Measurements from ENCODE around the gene SLC24A3. TPM values are rescaled to one million over a fixed set of nuclear protein-coding genes. Genes with fewer than 3 reads are reported as not detected.

Gene SLC24A3
- total RNA-seq, 1 experiment from 2014 or later = 0.06 TPM

DNA sequence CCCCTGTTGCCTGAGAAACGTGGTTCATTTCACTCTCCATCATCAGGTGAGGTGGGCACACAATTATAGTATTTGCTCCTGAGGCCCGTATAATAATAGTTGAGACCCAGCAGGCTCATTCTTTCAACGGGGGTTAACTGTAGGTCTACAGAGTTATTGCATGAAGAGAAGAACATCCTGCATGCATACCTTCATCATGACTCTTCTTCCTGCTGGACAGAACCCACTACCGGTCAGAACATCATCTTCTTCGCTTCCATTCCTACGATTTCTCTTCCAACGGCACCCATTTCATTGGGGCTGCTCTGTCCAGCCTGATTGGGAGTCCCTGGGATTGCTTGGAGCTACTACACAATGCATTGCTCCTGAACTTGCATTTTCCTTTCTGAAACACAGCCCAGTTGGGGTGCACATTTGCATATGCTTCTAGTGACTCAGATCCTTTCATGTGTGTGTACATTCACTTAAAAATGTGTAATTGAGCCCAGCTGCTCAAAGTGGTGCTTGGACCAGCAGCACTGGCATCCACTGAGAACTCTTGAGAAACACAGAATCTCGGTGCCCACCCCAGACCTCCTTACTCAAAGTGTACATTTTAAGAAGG lies 57.4 kb downstream of the SLC24A3 start:
- DNase-seq (ENCODE audit: low read depth) = no peak

GRCh38 chr20:19271879-19272651 lies 59.6 kb downstream of the SLC24A3 start:
- no peak for DNase-seq (ENCODE audit: low read depth)

GRCh38 chr20:19272976-19273654 lies 60.7 kb downstream of the SLC24A3 start:
- no peak for DNase-seq (ENCODE audit: low read depth)

- DNase-seq (ENCODE audit: low read depth) = no peak
Measured at GRCh38 chr20:19274001-19274400, 61.6 kb downstream of the SLC24A3 start.

DNA sequence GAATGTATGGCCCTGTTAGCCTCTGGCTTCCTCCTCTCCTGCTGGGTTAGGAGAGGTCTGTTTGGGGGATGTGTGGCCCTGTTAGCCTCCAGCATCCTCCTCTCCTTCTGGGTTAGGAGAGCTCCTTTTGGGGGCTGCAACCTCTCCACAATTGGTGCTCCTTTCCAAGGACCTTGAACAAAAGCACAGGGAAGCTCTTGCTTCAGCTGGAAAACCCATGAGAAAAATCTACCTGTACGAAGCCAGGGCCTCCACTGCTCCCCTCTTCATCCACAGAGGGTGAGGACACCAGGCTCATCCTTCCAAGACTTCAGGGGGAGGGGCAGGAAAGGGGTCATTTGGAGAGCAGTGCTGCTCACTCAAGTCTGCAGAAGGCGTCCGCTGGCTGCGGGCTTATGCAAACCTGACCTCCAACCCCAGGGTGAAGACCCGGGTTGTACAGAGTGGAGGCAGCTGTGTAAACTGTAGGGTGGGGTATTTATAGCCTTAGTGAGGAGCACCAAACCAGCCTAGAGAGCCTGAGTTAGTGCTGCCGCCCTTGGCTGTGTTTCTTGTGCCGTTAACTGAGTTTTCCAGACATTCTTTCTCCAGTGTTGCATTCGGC lies 62.1 kb downstream of the SLC24A3 start:
- no peak for DNase-seq (ENCODE audit: low read depth)

GRCh38 chr20:19275038-19275629 lies 62.7 kb downstream of the SLC24A3 start:
- DNase-seq (ENCODE audit: low read depth) = no peak

DNA sequence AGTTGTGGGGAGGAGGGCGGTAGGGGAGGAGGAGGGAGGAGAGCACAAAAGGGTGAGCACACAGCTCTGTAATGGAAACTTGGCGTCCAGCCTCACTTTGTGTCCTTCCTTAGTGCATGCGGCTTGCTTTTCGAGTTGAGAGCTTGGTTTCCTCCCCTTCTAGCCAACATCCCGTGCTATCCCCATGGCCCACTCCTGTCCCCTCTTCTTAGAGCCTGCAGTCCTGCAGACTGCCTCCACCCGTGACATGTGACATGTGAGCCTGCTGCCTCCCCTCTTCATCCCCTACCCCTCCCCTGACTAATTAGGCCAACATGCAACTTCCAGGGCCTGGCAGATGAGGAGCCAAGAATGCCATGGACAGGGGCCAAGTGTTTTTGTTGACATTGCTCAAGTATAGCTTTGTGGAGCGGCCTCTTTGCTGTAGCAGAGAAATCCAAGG lies 63.2 kb downstream of the SLC24A3 start:
- DNase-seq (ENCODE audit: low read depth) = no peak

DNA sequence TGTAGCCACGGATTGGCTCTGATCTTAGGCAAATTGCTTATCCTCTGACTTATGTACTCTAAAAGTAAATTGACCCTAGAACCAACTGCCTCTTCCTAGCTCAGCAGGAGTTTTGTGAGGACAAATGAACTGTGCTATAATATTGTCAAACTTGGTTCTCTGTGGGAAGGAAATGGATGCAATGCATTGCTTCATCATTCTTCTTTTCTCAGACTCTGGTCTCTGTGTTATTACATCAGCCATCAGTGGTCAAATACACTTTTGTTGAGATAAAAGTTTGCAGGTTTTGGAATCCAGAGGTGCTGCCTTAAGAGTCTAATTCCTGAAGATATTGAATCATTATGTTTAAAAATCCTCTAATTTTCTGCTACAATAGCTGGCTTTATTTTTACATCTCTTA lies 64.9 kb downstream of the SLC24A3 start:
- no peak for DNase-seq (ENCODE audit: low read depth)

GRCh38 chr20:19283490-19284025 lies 71.1 kb downstream of the SLC24A3 start:
- DNase-seq (ENCODE audit: low read depth) = no peak

- no peak for DNase-seq (ENCODE audit: low read depth)
Measured at GRCh38 chr20:19284400-19285178, 72.1 kb downstream of the SLC24A3 start.

DNA sequence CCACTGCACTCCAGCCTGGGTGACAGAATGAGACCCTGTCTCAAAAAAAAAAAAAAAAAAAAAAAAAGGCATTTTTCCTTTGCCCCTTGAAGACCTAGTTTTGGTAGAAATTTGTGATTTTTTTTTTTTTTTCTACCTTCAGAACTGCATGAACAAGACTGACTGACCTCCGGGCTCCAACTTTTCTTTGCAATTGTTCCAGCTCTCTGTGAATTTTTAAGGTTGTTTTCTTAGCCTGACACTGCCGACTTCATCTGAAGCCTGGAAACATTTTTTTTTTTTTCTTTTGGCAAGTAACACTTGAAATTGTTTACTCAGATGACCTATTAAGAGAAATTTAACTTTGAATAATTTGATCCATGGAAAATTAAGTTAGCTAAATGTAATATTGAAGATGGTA lies 73.0 kb downstream of the SLC24A3 start:
- DNase-seq (ENCODE audit: low read depth) = no peak

DNA sequence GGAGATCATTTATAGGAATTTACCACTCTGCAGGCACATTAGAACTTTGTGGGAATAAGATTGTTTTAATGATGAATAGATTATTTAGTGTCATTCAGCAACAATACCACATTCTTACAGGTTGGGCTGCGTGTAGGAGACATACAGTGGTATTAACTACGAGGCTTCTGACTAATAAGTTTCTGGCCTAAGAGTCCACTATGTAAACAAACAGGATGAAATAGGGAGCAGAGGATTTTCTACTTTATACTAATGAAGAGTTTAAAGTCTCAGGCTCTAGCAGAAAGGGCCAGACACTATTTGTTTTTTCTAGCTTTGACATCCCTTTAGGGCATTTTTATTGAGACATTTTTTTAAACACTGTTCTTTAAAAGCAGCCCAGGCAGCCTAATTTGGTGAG lies 75.6 kb downstream of the SLC24A3 start:
- DNase-seq (ENCODE audit: low read depth) = no peak

- DNase-seq (ENCODE audit: low read depth) = no peak
Measured at GRCh38 chr20:19288636-19289035, 76.2 kb downstream of the SLC24A3 start.

- DNase-seq (ENCODE audit: low read depth) = no peak
Measured at GRCh38 chr20:19289451-19289850, 77.0 kb downstream of the SLC24A3 start.

DNA sequence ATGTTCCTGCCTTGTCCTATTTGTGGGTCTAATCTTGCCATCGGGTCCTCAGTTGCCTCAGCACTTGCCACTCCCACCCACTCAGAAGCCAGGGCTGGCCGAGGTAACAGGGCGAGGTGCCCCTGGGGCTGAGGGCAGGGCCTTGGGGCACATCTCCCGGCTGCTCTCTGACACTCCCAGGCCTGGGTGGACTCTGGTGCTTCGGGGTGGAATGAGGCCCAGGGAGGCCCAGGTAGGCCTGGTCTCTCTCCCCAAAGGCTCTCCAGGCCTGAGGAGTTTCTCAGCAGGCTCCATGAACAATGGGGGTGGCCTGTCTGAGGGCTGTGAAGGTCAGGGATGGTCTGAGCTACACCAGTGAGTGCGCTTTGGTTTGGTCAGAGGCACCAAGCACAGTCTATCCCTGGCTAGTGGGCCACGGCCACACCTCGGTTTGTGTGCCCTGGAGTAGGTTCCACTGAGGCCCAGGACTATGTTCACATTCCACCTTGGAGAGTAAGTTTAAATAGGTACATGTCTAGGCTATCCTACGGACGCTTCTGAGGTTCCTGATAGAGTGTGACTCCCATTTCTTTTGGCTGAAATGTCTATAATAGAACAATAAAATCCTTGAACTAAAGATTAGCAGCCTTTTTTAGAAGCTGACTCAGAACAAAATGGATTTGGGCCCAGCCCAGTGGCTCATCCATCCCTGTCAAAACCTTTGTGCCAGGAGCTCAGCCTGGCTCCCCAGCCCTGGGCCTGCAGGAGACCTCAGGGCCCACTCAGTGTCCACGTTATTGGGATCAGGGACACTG lies 78.8 kb downstream of the SLC24A3 start:
- no peak for DNase-seq (ENCODE audit: low read depth)

DNA sequence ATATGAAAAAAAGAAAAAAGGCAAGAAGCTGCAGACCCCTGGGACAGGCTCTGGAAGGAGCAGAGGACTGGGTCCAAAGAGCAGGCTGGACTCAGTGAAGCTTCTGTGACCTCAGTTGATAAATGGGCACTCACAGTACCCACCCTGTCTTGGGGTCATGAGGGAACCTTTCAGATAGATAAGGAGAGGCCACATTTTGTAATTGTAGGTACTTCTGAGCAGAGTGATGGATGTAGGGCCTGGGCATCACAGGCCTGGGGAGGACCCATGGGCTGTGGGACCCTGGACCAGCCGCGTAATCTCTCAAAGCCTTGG lies 79.3 kb downstream of the SLC24A3 start:
- DNase-seq (ENCODE audit: low read depth) = no peak

DNA sequence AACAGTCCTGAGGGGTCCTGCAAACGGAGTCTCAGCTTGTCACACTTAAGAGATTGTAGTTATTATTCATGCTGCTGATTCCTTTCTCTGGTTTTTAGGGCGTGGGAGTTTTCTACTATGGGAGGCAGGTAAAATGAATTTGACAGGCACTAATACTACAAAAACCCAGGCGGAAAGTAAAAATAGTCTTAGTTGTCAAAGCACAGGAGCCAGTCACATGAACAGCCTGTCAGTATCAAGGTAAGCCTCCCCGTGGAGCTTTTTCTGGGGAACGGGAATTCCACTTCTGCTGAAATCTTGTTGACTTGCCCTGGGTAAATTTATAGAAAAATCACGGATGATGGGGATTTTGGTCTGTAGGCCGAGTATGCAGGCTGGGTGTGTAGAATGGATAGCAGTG lies 79.8 kb downstream of the SLC24A3 start:
- no peak for DNase-seq (ENCODE audit: low read depth)

- no peak for DNase-seq (ENCODE audit: low read depth)
Measured at GRCh38 chr20:19295076-19295475, 82.6 kb downstream of the SLC24A3 start.

GRCh38 chr20:19298652-19299051 lies 86.2 kb downstream of the SLC24A3 start:
- no peak for DNase-seq (ENCODE audit: low read depth)

DNA sequence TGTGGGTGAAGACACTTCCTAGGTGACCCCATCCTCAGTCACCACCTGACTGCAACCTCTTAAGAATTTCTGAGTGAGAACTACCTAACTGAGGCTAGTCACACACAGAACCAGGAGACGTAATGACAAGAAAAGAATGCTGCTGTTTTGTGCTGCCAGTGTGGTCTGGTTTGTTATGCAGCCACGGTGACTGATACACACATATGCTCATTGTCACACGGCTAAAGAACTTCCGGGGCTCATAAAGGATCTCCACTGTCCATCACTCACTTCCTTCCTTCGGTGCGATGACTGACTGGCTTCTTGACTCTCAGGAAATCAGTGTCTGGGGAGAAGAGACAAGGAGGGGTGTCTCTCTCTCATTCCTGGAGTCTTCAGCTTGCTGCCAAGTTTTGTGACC lies 88.0 kb downstream of the SLC24A3 start:
- DNase-seq (ENCODE audit: low read depth) = no peak
